Left ventricle myocardium inferior (tissue), 1 donor: ENCODE results near the gene ZDHHC15. TPM values are rescaled to one million over a fixed set of nuclear protein-coding genes. Genes with fewer than 3 reads are reported as not detected.

ENCODE experiments used
- DNase-seq: peaks from one replicate; pipeline ENCODE4 v3.0.0-alpha.2; 2020
- H3K27ac ChIP-seq: fragments of 200-600 bp; replicated peaks from 2 replicates; pipeline ENCODE4 v1.8.0; 2021
- H3K27me3 ChIP-seq: fragments of 200-600 bp; 2 replicates; pipeline ENCODE4 v1.8.0; 2021; ENCODE audit warnings: low read depth
- H3K36me3 ChIP-seq: fragments of 200-600 bp; 2 replicates; pipeline ENCODE4 v1.8.0; 2021
- H3K4me1 ChIP-seq: fragments of 200-600 bp; 2 replicates; pipeline ENCODE4 v1.8.0; 2021
- H3K4me3 ChIP-seq: fragments of 200-600 bp; 2 replicates; pipeline ENCODE4 v1.8.0; 2021; ENCODE audit warnings: mild to moderate bottlenecking, moderate library complexity
- H3K9me3 ChIP-seq: fragments of 200-600 bp; replicated peaks from 2 replicates; pipeline ENCODE4 v1.8.0; 2021
- intact Hi-C: fragments of 100-400 bp; cut with micrococcal nuclease; formaldehyde crosslinking; loops from one replicate; pipeline ENCODE4 v1.11.0; 2022
- total RNA-seq: library from RNA; stranded (reverse); fragmentation: NEBNext Ultra II Directional; extraction: Animal tissue kit (Norgen Biotek cat#: 25700); gene quantifications from one replicate; pipeline ENCODE4 v1.2.1, GENCODE V29; 2021
- TF ChIP-seq, protein P1 (sequence below): fragments of 200-600 bp; IDR thresholded peaks from 2 replicates; pipeline ENCODE4 v1.8.0; 2021; ENCODE audit warnings: antibody characterized with exemption, mild to moderate bottlenecking, borderline replicate concordance
- donor health status: DM: no; HTN: yes; CAD: no; lungs with severe emphysema.

Gene ZDHHC15
- total RNA-seq, 1 donor from 2014 or later: 3.1 TPM

DNA sequence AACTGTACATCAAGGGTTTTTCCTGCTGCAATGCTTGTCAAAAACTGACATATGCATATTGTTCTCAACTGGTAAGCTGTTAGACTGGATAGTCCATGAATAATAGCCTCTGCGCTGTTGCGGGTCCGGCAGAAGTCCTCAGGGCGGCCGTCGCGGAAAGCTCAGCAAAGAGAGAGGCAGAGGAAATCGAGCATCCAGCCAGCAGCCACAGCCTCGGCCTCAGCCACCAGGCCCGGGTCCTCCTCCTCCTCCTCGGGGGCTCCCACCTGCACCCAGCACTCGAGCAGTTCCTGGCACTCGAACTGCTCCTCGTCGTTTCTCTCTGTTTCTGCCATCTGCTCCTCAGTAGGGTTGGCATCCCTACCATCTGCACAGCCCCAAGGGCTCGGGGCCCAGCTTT lies 195.2 kb downstream of the ZDHHC15 start:
- Histone ChIP-seq H3K27ac (no peak overlapping the region), H3K4me3 (no peak overlapping the region), H3K9me3 (peaks cover 28% of the 10 kb centered on the region), H3K27me3 (no peaks in the 10 kb centered on the region), H3K4me1 (no peaks in the 10 kb centered on the region), H3K36me3 (peaks cover 33% of the 10 kb centered on the region)
- DNase-seq: no peak
- TF ChIP-seq, protein P1, sequence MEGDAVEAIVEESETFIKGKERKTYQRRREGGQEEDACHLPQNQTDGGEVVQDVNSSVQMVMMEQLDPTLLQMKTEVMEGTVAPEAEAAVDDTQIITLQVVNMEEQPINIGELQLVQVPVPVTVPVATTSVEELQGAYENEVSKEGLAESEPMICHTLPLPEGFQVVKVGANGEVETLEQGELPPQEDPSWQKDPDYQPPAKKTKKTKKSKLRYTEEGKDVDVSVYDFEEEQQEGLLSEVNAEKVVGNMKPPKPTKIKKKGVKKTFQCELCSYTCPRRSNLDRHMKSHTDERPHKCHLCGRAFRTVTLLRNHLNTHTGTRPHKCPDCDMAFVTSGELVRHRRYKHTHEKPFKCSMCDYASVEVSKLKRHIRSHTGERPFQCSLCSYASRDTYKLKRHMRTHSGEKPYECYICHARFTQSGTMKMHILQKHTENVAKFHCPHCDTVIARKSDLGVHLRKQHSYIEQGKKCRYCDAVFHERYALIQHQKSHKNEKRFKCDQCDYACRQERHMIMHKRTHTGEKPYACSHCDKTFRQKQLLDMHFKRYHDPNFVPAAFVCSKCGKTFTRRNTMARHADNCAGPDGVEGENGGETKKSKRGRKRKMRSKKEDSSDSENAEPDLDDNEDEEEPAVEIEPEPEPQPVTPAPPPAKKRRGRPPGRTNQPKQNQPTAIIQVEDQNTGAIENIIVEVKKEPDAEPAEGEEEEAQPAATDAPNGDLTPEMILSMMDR: no peak
- intact Hi-C loops: no loop called here

Other genes with a start within 250 kb of the ZDHHC15 start
- gene UPRT, start 249.0 kb downstream of the ZDHHC15 start, total RNA-seq: 15.7 TPM